GM06990 (cell line): ENCODE measurements around the gene IRS1.

ENCODE experiments used
- DNase-seq: peaks from one replicate; pipeline ENCODE4 v3.0.0-alpha.2; 2011; ENCODE audit not compliant: insufficient read length; ENCODE audit errors: extremely low read depth
- H3K27me3 ChIP-seq: replicated peaks from 2 replicates; pipeline ENCODE4 v1.6.0; 2011; ENCODE audit warnings: low read length; ENCODE audit not compliant: control insufficient read depth, insufficient read depth
- H3K36me3 ChIP-seq: 2 replicates; pipeline ENCODE4 v1.5.1; 2011; ENCODE audit warnings: low read length; ENCODE audit not compliant: control insufficient read depth, insufficient read depth
- H3K4me3 ChIP-seq: replicated peaks from 2 replicates; pipeline ENCODE4 v1.5.1; 2011; ENCODE audit warnings: low read depth, mild to moderate bottlenecking, control low read depth, low read length
- TF ChIP-seq, protein P1 (sequence below): IDR thresholded peaks from 2 replicates; pipeline ENCODE4 v1.5.1; 2011; ENCODE audit warnings: low read length, control low read depth, mild to moderate bottlenecking, inconsistent platforms; ENCODE audit not compliant: insufficient read depth, poor library complexity, severe bottlenecking

The IRS1 gene

GRCh38 chr2:226766352-226767055, 33.1 kb downstream of the IRS1 start:
- TF ChIP-seq, protein P1, sequence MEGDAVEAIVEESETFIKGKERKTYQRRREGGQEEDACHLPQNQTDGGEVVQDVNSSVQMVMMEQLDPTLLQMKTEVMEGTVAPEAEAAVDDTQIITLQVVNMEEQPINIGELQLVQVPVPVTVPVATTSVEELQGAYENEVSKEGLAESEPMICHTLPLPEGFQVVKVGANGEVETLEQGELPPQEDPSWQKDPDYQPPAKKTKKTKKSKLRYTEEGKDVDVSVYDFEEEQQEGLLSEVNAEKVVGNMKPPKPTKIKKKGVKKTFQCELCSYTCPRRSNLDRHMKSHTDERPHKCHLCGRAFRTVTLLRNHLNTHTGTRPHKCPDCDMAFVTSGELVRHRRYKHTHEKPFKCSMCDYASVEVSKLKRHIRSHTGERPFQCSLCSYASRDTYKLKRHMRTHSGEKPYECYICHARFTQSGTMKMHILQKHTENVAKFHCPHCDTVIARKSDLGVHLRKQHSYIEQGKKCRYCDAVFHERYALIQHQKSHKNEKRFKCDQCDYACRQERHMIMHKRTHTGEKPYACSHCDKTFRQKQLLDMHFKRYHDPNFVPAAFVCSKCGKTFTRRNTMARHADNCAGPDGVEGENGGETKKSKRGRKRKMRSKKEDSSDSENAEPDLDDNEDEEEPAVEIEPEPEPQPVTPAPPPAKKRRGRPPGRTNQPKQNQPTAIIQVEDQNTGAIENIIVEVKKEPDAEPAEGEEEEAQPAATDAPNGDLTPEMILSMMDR, result no peak
- H3K36me3 ChIP-seq, result no peaks in the 10 kb centered on the region
- no peak for DNase-seq

GRCh38 chr2:226763320-226763719, 36.3 kb downstream of the IRS1 start:
- Histone ChIP-seq H3K4me3 (no peak overlapping the region), H3K27me3 (no peaks in the 10 kb centered on the region; the same call in 1 of the 2 replicates), H3K36me3 (no peaks in the 10 kb centered on the region)
- TF ChIP-seq, protein P1, result no peak
- no peak for DNase-seq

More at GRCh38 chr2:226766352-226767055, 33.1 kb downstream of the IRS1 start:
- H3K4me3 ChIP-seq, result no peak overlapping the region
- no peaks in the 10 kb centered on the region for H3K27me3 ChIP-seq

DNA sequence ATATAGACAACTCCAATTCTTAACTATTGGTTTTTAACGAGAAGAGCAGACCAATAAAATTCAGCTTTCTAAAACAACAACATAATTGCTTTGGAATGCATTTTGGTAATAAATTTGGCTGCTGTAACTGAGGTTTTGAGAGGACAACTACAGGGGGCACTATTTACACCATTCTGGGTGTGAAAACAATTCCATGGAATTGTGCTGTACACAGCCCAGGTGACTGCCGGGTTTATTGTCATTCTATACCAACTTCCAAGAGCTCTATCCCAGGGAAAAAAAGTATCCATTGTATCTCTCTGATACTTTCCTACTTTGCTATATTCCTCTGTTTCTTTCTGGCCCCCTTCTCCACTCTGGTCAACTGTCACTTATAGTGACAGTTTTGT, 38.4 kb downstream of the IRS1 start:
- TF ChIP-seq, protein P1, result no peak
- Histone ChIP-seq H3K27me3 (no peaks in the 10 kb centered on the region; the same call in 1 of the 2 replicates), H3K4me3 (no peak overlapping the region), H3K36me3 (no peaks in the 10 kb centered on the region)
- no peak for DNase-seq

- Histone ChIP-seq H3K36me3 (no peaks in the 10 kb centered on the region), H3K27me3 (no peaks in the 10 kb centered on the region; the same call in 1 of the 2 replicates), H3K4me3 (no peak overlapping the region)
- TF ChIP-seq, protein P1, result no peak
- no peak for DNase-seq
Measured at GRCh38 chr2:226760412-226761194, 39.0 kb downstream of the IRS1 start.

- DNase-seq, result no peak
- Histone ChIP-seq H3K27me3 (no peaks in the 10 kb centered on the region; the same call in 1 of the 2 replicates), H3K36me3 (no peaks in the 10 kb centered on the region), H3K4me3 (no peak overlapping the region)
- TF ChIP-seq, protein P1, result no peak
Measured at GRCh38 chr2:226759768-226760167, 39.9 kb downstream of the IRS1 start.
